GM23338 (cell line): ENCODE results near the gene ZBTB22. TPM values are rescaled to one million over a fixed set of nuclear protein-coding genes. Genes with fewer than 3 reads are reported as not detected.

ENCODE experiments used
- ATAC-seq: fragments of 200-7000 bp; cut with Tn5 transposase; 3 replicates; pipeline ENCODE4 v1.9.1; 2020
- DNase-seq: peaks from one replicate; pipeline ENCODE4 v3.0.0-alpha.2; 2015; ENCODE audit warnings: low spot score
- H2AFZ ChIP-seq: fragments of 200-600 bp; sonication (generic); 2 replicates; pipeline ENCODE4 v1.8.0; 2016; ENCODE audit warnings: antibody characterized with exemption, mild to moderate bottlenecking, moderate library complexity
- H3F3A ChIP-seq: fragments of 200-600 bp; sonication (generic); replicated peaks from 2 replicates; pipeline ENCODE4 v1.8.0; 2017; ENCODE audit warnings: antibody characterized with exemption, mixed run types, low read depth
- H3K27ac ChIP-seq: fragments of 200-600 bp; sonication (generic); 2 replicates; pipeline ENCODE4 v1.6.1; 2016; ENCODE audit warnings: low read depth
- H3K27me3 ChIP-seq: fragments of 200-600 bp; sonication (generic); 2 replicates; pipeline ENCODE4 v1.8.0; 2016; ENCODE audit warnings: mild to moderate bottlenecking, mixed run types, moderate library complexity; ENCODE audit not compliant: insufficient read depth
- H3K36me3 ChIP-seq: fragments of 200-600 bp; sonication (generic); 2 replicates; pipeline ENCODE4 v1.8.0; 2016; ENCODE audit warnings: mild to moderate bottlenecking; ENCODE audit not compliant: insufficient read depth
- H3K4me1 ChIP-seq: fragments of 200-600 bp; sonication (generic); 2 replicates; pipeline ENCODE4 v1.8.0; 2016; ENCODE audit warnings: mild to moderate bottlenecking, moderate library complexity; ENCODE audit not compliant: insufficient read depth
- H3K4me2 ChIP-seq: fragments of 200-600 bp; sonication (generic); 2 replicates; pipeline ENCODE4 v1.7.1; 2017; ENCODE audit warnings: mixed run types
- H3K4me3 ChIP-seq: fragments of 200-600 bp; sonication (generic); 2 replicates; pipeline ENCODE4 v1.6.1; 2016; ENCODE audit warnings: mixed run types
- H3K79me2 ChIP-seq: fragments of 200-600 bp; sonication (generic); replicated peaks from 2 replicates; pipeline ENCODE4 v1.8.0; 2017; ENCODE audit warnings: mild to moderate bottlenecking; ENCODE audit not compliant: insufficient read depth
- H3K9me2 ChIP-seq: fragments of 200-600 bp; sonication (generic); 2 replicates; pipeline ENCODE4 v1.8.0; 2017; ENCODE audit not compliant: insufficient read depth
- H4K20me1 ChIP-seq: fragments of 200-600 bp; sonication (generic); replicated peaks from 2 replicates; pipeline ENCODE4 v1.8.0; 2017; ENCODE audit warnings: mild to moderate bottlenecking; ENCODE audit not compliant: insufficient read depth
- H3K27ac Mint-ChIP-seq: 2 replicates; pipeline ENCODE4 v1.8.0; 2020; ENCODE audit warnings: inconsistent platforms, mild to moderate bottlenecking, moderate library complexity, mixed read lengths
- H3K27me3 Mint-ChIP-seq: 3 replicates; pipeline ENCODE4 v1.8.0; 2022; ENCODE audit warnings: low read depth, mild to moderate bottlenecking, moderate library complexity, mixed read lengths, inconsistent platforms; ENCODE audit not compliant: insufficient read depth, poor library complexity
- H3K36me3 Mint-ChIP-seq: 3 replicates; pipeline ENCODE4 v1.8.0; 2021; ENCODE audit warnings: low read depth, mild to moderate bottlenecking, inconsistent platforms, moderate library complexity, mixed read lengths
- H3K4me1 Mint-ChIP-seq: 3 replicates; pipeline ENCODE4 v1.8.0; 2020; ENCODE audit warnings: mild to moderate bottlenecking, inconsistent platforms, mixed read lengths
- H3K4me3 Mint-ChIP-seq: 3 replicates; pipeline ENCODE4 v1.8.0; 2021; ENCODE audit warnings: moderate library complexity, mild to moderate bottlenecking, inconsistent platforms, mixed read lengths
- H3K9me3 Mint-ChIP-seq: 3 replicates; pipeline ENCODE4 v1.8.0; 2020; ENCODE audit warnings: moderate library complexity, mild to moderate bottlenecking, inconsistent platforms, mixed read lengths
- CREB1 ChIP-seq: fragments of 250-450 bp; sonication (Bioruptor Pico); IDR thresholded peaks from 2 replicates; pipeline ENCODE4 v1.5.0; 2020; ENCODE audit warnings: low read depth, mild to moderate bottlenecking, moderate library complexity
- CTCF ChIP-seq, 2 experiments: fragments of 200-600 bp in 1 of 2; sonication (generic) in 1 of 2; conservative IDR thresholded peaks; 2 replicates each; pipeline versions ENCODE4 v1.5.1 to v1.6.1; 2016 to 2017; ENCODE audit warnings: antibody characterized with exemption in 2 of 2, low read depth in 2 of 2, mild to moderate bottlenecking in 2 of 2, moderate library complexity in 1 of 2
- ETS1 ChIP-seq: IDR thresholded peaks from 2 replicates; pipeline ENCODE4 v1.6.1; 2016; ENCODE audit warnings: antibody characterized with exemption
- EZH2 ChIP-seq: fragments of 200-600 bp; sonication (generic); IDR thresholded peaks from one replicate; pipeline ENCODE4 v1.8.0; 2017; ENCODE audit warnings: antibody characterized with exemption, mild to moderate bottlenecking, low read depth; ENCODE audit not compliant: unreplicated experiment
- EZH2phosphoT487 ChIP-seq: fragments of 200-600 bp; sonication (generic); IDR thresholded peaks from one replicate; pipeline ENCODE4 v1.8.1; 2018; ENCODE audit warnings: antibody characterized with exemption; ENCODE audit not compliant: unreplicated experiment
- JUNB ChIP-seq: IDR thresholded peaks from one replicate; pipeline ENCODE4 v1.6.1; 2016; ENCODE audit warnings: antibody characterized with exemption; ENCODE audit not compliant: unreplicated experiment
- NANOG ChIP-seq: IDR thresholded peaks from 2 replicates; pipeline ENCODE4 v1.6.1; 2016; ENCODE audit warnings: antibody characterized with exemption, borderline replicate concordance
- POLR2AphosphoS5 ChIP-seq: IDR thresholded peaks from 2 replicates; pipeline ENCODE4 v1.6.1; 2016; ENCODE audit warnings: antibody characterized with exemption, low read depth
- STAT1 ChIP-seq: IDR thresholded peaks from one replicate; pipeline ENCODE4 v1.6.1; 2016; ENCODE audit warnings: antibody characterized with exemption; ENCODE audit not compliant: unreplicated experiment
- ZNF114 ChIP-seq: fragments of 250-450 bp; sonication (Bioruptor Pico); IDR thresholded peaks from 2 replicates; pipeline ENCODE4 v1.5.0; 2020; ENCODE audit warnings: mild to moderate bottlenecking, moderate library complexity
- ZNF331 ChIP-seq: fragments of 250-450 bp; sonication (Bioruptor Pico); IDR thresholded peaks from 2 replicates; pipeline ENCODE4 v1.5.0; 2020; ENCODE audit warnings: low read depth, mild to moderate bottlenecking, moderate library complexity
- polyA plus RNA-seq: library from polyadenylated mRNA; unstranded; fragments of >200 nt; fragmentation: Nextera tagmentation; extraction: Ambion mirVana; gene quantifications from 2 replicates; pipeline ENCODE4 v1.2.1, GENCODE V29; 2016
- total RNA-seq: library from RNA; depleted of rRNA; stranded (reverse); fragments of >200 nt; shearing (Covaris generic); gene quantifications from 2 replicates; pipeline ENCODE4 v1.2.3, GENCODE V29; 2014
- TF ChIP-seq, protein P1 (sequence below): IDR thresholded peaks from one replicate; pipeline ENCODE4 v1.6.1; 2018; ENCODE audit warnings: antibody characterized with exemption; ENCODE audit not compliant: unreplicated experiment

The ZBTB22 gene
- total and polyA plus RNA-seq, 2 experiments from 2014 or later = 3.9 to 7.7 TPM

DNA sequence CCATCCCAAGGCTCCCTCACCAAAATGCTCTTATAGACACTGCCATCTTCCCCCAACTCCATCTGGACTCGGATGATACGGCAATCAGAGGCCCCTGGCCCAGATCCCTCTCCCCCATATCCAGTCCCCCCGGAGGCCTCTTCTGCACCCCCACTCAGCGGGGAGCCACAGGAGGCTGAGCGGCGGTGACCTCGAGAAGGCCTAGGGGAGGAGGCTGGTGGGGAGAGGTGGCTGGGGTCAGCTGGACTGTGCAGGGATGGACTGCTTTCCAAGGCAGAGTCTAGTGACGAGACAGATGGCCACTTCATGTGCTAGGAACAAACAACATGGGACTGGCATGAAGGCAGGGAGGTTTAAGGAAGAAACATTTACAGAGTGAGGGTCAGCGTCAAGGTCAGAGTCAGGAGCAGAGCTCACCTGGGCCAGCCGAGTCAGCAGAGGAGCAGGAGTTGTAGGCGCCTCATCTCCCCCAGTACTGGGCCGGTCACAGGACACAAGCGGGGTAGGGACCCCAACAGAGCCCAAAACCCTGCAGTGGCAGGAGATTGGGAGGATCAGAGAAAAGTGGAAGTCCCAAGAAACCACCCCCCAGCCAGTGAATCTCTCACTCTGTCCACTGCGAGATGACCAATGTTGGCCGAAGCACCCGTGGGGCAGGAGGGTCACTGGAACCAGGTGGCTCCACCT, 24.4 kb downstream of the ZBTB22 start (continued):
- no peak for TF ChIP-seq CTCF (conservative IDR thresholded peaks at IDR 0.05; ENCODE audit: low read depth in 2 of 2)
- TF ChIP-seq ZNF114 (CRISPR knock-in tag) = no peak
- no peak for TF ChIP-seq ZNF331 (CRISPR knock-in tag)
- no peak for TF ChIP-seq ETS1
- TF ChIP-seq EZH2 = no peak
- no peak; the same call in 1 of the 2 replicates for TF ChIP-seq POLR2AphosphoS5
- TF ChIP-seq, protein P1, sequence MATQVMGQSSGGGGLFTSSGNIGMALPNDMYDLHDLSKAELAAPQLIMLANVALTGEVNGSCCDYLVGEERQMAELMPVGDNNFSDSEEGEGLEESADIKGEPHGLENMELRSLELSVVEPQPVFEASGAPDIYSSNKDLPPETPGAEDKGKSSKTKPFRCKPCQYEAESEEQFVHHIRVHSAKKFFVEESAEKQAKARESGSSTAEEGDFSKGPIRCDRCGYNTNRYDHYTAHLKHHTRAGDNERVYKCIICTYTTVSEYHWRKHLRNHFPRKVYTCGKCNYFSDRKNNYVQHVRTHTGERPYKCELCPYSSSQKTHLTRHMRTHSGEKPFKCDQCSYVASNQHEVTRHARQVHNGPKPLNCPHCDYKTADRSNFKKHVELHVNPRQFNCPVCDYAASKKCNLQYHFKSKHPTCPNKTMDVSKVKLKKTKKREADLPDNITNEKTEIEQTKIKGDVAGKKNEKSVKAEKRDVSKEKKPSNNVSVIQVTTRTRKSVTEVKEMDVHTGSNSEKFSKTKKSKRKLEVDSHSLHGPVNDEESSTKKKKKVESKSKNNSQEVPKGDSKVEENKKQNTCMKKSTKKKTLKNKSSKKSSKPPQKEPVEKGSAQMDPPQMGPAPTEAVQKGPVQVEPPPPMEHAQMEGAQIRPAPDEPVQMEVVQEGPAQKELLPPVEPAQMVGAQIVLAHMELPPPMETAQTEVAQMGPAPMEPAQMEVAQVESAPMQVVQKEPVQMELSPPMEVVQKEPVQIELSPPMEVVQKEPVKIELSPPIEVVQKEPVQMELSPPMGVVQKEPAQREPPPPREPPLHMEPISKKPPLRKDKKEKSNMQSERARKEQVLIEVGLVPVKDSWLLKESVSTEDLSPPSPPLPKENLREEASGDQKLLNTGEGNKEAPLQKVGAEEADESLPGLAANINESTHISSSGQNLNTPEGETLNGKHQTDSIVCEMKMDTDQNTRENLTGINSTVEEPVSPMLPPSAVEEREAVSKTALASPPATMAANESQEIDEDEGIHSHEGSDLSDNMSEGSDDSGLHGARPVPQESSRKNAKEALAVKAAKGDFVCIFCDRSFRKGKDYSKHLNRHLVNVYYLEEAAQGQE = no peak
- no peak for TF ChIP-seq CREB1 (CRISPR knock-in tag)
- TF ChIP-seq STAT1 = no peak

- Histone ChIP-seq H3F3A (0 out of 2 replicates have a peak, but pooled peaks cover 9% of the 10 kb centered on the region), H3K9me2 (no peaks in the 10 kb centered on the region), H3K4me1 (peaks cover 13% of the 10 kb centered on the region), H2AFZ (no peak overlapping the region), H3K36me3 (peaks cover 18% of the 10 kb centered on the region), H3K27me3 (no peaks in the 10 kb centered on the region), H3K4me3 (peak overlapping the region; percentile 68), H3K79me2 (peaks cover 32% of the 10 kb centered on the region), H3K27ac (no peak overlapping the region), H4K20me1 (peaks cover 8% of the 10 kb centered on the region), H3K4me2 (peak overlapping the region; percentile 97)
- Mint-ChIP-seq H3K27me3 (peaks cover 2% of the 10 kb centered on the region), H3K27ac (peak overlapping the region; percentile 79), H3K4me1 (peaks cover 17% of the 10 kb centered on the region), H3K4me3 (peak overlapping the region; percentile 96), H3K9me3 (no peaks in the 10 kb centered on the region), H3K36me3 (peaks cover 52% of the 10 kb centered on the region)
- DNase-seq (no peak), ATAC-seq (no peak)
- TF ChIP-seq EZH2 (no peak), ZNF114 (CRISPR knock-in tag) (no peak), ETS1 (no peak), JUNB (no peak), NANOG (no peak), STAT1 (no peak), ZNF331 (CRISPR knock-in tag) (no peak), EZH2phosphoT487 (no peak), CREB1 (CRISPR knock-in tag) (no peak)
Measured at GRCh38 chr6:33290459-33290858, 27.1 kb downstream of the ZBTB22 start.
